Head of caudate nucleus (tissue), 42 donors: Measurements from ENCODE around the gene WDR54.
A peak's percentile ranks its signal among the peaks of the same experiment; 100 is the strongest.
"Not testable (repeated sequence)": the region's sequence is repeated elsewhere in the genome, so short reads cannot be mapped to it uniquely, and the experiment has no call there.

Experiments used
- DNase-seq, 42 donors: peaks; one replicate each; pipeline versions ENCODE4 v3.0.0 to v3.0.0-alpha.2; 2020 to 2021; ENCODE audit warnings: mixed read lengths in 7 of 42
- intact Hi-C: fragments of 100-400 bp; cut with DNase I; formaldehyde crosslinking; loops from one replicate; pipeline ENCODE4 v1.15.0; 2022

The WDR54 gene

DNA sequence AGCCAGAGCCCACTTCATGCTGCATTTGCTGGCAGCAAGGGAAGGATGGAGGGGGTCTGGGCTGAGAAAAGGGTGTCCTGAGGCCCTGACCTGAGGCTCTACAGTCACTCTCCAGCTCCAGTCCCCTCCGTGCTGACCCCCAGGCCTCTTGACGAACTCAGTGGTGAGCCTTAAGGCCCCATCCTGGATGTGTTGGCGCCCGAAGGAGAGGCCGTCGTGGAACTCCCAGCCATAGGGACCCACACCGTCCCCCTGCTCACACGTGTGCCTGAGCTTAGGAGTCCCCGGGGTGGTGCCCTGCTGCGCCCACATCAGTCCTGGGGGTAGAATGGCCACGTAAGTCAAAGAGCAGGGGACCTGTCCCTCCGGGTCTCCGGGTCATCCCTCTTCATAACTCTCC lies 42.9 kb downstream of the WDR54 start:
- no peak for DNase-seq
- intact Hi-C loops: no loop called here

DNA sequence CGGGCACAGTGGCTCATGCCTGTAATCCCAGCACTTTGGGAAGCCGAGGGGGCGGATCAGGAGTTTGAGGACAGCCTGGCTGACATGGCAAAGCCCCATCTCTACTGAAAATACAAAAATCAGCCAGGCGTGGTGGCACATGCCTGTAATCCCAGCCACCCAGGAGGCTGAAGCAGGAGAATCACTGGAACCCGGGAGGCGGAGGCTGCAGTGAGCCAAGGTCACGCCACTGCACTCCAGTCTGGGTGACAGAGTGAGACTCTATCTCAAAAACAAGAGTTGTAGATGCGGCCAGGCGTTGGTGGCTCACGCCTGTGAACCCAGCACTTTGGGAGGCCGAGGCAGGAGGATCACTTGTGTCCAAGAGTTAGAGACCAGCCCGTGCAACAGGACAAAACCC lies 49.2 kb downstream of the WDR54 start:
- intact Hi-C loops, DNase-seq: not testable (repeated sequence)

DNA sequence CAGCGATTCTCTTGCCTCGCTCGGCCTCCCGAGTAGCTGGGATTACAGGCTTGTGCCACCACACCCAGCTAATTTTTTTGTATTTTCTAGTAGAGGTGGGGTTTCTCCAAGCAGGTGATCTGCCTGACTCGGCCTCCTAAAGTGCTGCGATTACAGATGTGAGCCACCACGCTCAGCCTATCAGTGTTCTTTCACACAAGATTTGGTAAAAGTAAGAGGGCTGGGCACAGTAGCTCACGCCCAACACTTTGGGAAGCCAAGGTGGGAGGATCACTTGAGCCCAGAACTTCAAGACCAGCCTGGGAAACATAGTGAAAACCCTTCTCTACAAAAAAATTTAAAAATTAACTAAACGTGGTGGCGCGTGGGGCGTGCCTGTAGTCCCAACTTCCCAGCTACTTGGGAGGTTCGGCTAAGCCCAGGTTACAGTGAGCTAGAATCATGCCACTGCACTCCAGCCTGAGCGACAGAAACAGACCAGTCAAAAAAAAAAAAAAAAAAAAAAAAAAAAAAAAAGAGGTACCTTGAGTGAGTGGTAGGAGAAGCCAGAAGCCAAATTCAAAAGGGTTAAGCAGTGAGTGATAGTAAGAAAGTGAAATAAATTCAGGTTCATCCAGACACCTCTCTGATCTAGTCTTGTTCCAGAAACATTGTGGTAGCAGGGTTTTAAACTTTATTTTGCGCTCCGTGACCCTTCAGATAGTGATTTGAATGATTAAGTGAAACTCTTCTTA lies 50.0 kb downstream of the WDR54 start:
- intact Hi-C loops: no loop called here
- no peak for DNase-seq

DNA sequence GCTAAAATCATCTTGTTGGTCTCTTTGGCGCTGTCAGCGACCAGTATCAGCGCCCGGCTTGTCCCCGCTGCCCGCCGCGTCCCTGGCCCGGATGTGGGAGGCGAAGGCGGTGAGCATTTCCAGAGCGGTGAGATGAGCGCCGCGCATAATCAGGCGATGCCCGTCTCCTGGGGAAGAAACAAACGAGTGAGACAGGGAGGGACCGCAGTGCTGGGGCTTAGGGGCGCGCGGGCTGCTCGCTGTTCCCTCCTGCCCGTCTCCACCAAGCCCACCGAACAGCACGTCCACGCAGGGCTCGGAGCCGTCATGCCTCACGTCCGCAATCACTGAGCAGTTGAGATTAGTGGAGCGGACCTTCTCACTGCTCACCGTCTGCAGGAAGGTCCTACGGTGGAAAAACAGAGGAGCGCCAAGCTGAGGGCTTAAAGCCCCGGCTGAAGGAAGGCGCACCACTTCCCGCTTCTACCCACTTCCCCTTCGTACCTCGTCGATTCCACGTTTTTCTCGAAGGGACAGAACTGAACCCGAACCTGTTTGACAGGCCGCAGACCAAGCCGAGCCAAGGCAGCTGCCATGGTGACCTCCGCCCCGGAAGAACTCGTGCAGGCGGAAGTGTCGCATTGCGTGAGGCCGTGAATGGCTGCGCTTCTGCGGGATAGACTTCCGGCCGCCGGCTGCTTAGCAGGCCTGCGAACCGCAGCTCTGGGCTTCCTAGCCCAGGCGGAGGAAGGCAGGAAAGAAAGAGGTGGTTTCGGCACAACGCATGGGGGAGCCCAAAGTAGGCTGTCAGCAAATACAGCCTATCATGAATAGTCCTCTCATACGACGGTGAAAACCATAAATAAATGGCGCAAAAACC lies 50.8 kb downstream of the WDR54 start, which contains the start of gene MRPL53:
Gene MRPL53, minus strand, starts transcription at position 595 of the 859 bp plus-strand sequence. Its CDS starts 20 bp downstream, at position 575.
- intact Hi-C loops: no loop called here
- peak; percentile 90 to 99 (median 96) for DNase-seq

DNA sequence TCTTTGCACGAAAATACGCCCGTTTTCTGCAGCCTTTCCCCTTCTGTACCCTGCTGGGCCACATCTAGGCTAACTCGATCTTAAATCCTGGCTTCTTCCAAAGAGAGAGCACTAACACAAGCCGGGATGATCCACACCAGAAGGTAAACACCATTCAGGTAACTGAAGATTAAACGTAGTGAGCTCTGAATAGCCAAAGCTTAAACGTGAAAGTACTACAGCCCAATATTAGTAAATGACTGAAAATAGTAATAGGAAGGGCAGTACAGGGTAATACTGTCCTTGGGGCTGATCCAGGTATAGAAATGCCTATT lies 51.4 kb downstream of the WDR54 start:
- intact Hi-C loops: no loop called here
- DNase-seq: no peak

DNA sequence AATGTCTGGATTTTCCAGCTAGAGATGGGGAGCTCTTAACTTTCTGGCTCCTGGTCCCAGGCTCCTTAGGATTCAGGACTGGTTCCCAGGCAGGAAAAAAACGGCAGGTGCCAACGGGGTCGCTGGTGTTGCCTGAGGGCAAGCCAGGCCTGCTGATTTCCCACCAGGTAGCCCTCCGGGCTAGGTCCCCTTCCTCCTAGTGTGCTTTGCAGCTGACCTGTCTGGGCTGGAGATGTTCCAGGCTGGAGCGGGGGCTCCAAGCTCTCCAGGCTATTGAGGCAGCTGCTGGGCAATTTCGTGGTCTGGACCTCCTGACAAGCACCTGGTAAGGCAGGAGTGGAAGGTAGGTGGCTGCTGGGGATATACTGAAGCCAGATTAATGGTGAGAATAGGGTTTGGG lies 53.0 kb downstream of the WDR54 start:
- no peak for DNase-seq
- intact Hi-C loops: no loop called here

DNA sequence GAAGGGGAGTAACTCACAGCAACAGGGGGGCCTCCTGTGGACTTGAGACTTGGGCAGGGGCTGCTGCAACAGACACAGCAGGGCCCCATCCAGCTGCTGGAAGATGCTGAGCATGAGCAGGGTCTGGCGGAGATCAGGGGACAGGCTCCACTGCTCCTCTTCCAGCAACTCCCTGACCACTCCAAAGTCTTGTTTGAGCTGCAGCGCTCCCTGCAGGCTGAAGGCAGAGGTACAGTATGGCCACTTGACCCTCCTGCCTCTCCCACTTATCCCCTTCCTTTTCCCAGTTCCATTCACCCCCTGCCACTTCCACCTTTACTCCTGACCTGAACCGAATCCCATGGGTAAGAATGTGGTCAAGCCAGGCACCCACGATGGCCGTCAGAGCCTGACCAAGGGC lies 53.4 kb downstream of the WDR54 start:
- DNase-seq: no peak
- intact Hi-C loops: no loop called here
